Activated naive CD4-positive, alpha-beta T cell treated with anti-CD3 and anti-CD28 coated beads for 36 hours (primary cell): ENCODE data around the gene ADCY7. TPM values are rescaled to one million over a fixed set of nuclear protein-coding genes. Genes with fewer than 3 reads are reported as not detected.

Experiments
- CTCF ChIA-PET: fragments of 350-600 bp; sonication (Branson Sonifier 250); formaldehyde crosslinking; loops from one replicate; lab custom pipeline; 2021; ENCODE audit warnings: antibody characterized with exemption; lab: Charles Lee
- DNase-seq: peaks from one replicate; pipeline ENCODE4 v3.0.0-alpha.2; 2020
- H3K27ac Mint-ChIP-seq: one replicate; pipeline ENCODE4 v1.8.0; 2021; ENCODE audit warnings: mild to moderate bottlenecking, mixed read lengths
- H3K27me3 Mint-ChIP-seq: one replicate; pipeline ENCODE4 v1.8.0; 2021; ENCODE audit warnings: low read depth, mixed read lengths
- H3K36me3 Mint-ChIP-seq: one replicate; pipeline ENCODE4 v1.8.0; 2021; ENCODE audit warnings: low read depth, mixed read lengths
- H3K4me1 Mint-ChIP-seq: one replicate; pipeline ENCODE4 v1.8.0; 2021; ENCODE audit warnings: low read depth, mixed read lengths
- H3K4me3 Mint-ChIP-seq: one replicate; pipeline ENCODE4 v1.8.0; 2021; ENCODE audit warnings: mild to moderate bottlenecking, moderate library complexity, mixed read lengths
- H3K9me3 Mint-ChIP-seq: one replicate; pipeline ENCODE4 v1.8.0; 2021; ENCODE audit warnings: mixed read lengths
- intact Hi-C: fragments of 100-400 bp; cut with micrococcal nuclease; formaldehyde crosslinking; loops from one replicate; pipeline ENCODE4 v1.15.1; 2023
- total RNA-seq, 2 experiments: library from RNA; stranded (reverse); gene quantifications; one replicate each; pipeline ENCODE4 v1.2.3, GENCODE V29; 2021

Gene ADCY7
- total RNA-seq, 2 experiments from 2014 or later, result 73.4 to 89.6 TPM

- Mint-ChIP-seq H3K4me3 (no peak overlapping the region), H3K4me1 (no peaks in the 10 kb centered on the region), H3K27me3 (no peaks in the 10 kb centered on the region), H3K27ac (no peak overlapping the region), H3K36me3 (peaks cover 12% of the 10 kb centered on the region), H3K9me3 (no peaks in the 10 kb centered on the region)
- intact Hi-C loops, result no loop called here
- no peak for DNase-seq
- CTCF ChIA-PET, result interaction anchor here (0.8 to 1.5 kb wide), 3 partner anchors 29 to 59 kb away, joined by 3 read pairs; no protein-coding TSS in a partner anchor
These were observed 31.1 kb downstream of the ADCY7 start for GRCh38 chr16:50297301-50298074.

- H3K9me3 Mint-ChIP-seq, result no peaks in the 10 kb centered on the region
- no peaks in the 10 kb centered on the region for H3K27me3 Mint-ChIP-seq
- DNase-seq, result no peak
- CTCF ChIA-PET, result interaction anchor here (1.5 kb wide), 2 partner anchors 29 to 57 kb away, joined by 3 read pairs; no protein-coding TSS in a partner anchor
- peaks cover 12% of the 10 kb centered on the region for H3K36me3 Mint-ChIP-seq
- peak overlapping the region; percentile 11 for H3K27ac Mint-ChIP-seq
- intact Hi-C loops, result no loop called here
- no peak overlapping the region for H3K4me3 Mint-ChIP-seq
- H3K4me1 Mint-ChIP-seq, result no peaks in the 10 kb centered on the region
These were observed 31.7 kb downstream of the ADCY7 start for GRCh38 chr16:50298075-50298460.

- Mint-ChIP-seq H3K4me3 (no peak overlapping the region), H3K27ac (peak overlapping the region; percentile 11), H3K27me3 (no peaks in the 10 kb centered on the region), H3K36me3 (peaks cover 12% of the 10 kb centered on the region), H3K4me1 (no peaks in the 10 kb centered on the region), H3K9me3 (no peaks in the 10 kb centered on the region)
- CTCF ChIA-PET, result interaction anchor here (1.5 kb wide), 1 partner anchor 28 kb away, joined by 3 read pairs; no protein-coding TSS in a partner anchor
- intact Hi-C loops, result no loop called here
- DNase-seq, result no peak
These were observed 32.5 kb downstream of the ADCY7 start for GRCh38 chr16:50298591-50299507.

GRCh38 chr16:50299508-50300105 lies 33.3 kb downstream of the ADCY7 start:
- H3K36me3 Mint-ChIP-seq, result peaks cover 8% of the 10 kb centered on the region
- CTCF ChIA-PET, result no interaction called here
- intact Hi-C loops, result no loop called here
- H3K4me3 Mint-ChIP-seq, result no peak overlapping the region
- H3K4me1 Mint-ChIP-seq, result no peaks in the 10 kb centered on the region
- no peak for DNase-seq
- no peaks in the 10 kb centered on the region for H3K9me3 Mint-ChIP-seq
- no peaks in the 10 kb centered on the region for H3K27me3 Mint-ChIP-seq
- H3K27ac Mint-ChIP-seq, result no peak overlapping the region

DNA sequence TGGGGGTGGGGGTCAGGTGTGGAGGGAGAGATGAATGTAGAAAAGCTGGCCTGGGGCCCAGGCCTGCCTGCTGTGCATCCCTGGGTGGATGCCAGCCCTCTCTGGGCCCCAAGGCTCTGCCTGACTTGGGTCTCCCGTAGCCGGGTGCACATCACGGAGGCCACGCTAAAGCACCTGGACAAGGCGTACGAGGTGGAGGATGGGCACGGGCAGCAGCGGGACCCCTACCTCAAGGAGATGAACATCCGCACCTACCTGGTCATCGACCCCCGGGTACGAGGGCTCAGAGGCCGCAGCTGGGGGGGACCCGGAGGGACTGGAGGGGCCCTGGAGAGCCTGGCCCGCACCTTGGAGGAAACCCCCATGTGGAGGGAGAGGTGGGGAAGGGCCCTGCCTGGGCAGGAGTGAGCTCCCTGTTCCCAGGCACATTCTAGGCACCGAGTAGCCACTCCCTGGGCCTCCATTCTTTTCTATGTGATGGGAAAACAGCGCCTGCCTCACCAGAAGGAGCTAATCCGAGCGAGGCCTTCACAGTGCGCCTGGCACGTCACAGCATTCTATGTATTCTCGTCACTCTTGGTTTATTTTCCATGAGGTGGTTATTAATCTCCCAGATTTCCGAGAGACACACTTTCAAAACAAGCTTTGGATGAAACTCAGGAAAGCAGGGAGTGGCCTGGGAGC lies 34.7 kb downstream of the ADCY7 start:
- no peaks in the 10 kb centered on the region for H3K9me3 Mint-ChIP-seq
- CTCF ChIA-PET, result no interaction called here
- no peak overlapping the region for H3K27ac Mint-ChIP-seq
- H3K4me1 Mint-ChIP-seq, result no peaks in the 10 kb centered on the region
- H3K4me3 Mint-ChIP-seq, result no peak overlapping the region
- H3K36me3 Mint-ChIP-seq, result peaks cover 2% of the 10 kb centered on the region
- DNase-seq, result no peak
- H3K27me3 Mint-ChIP-seq, result no peaks in the 10 kb centered on the region
- intact Hi-C loops, result no loop called here

- intact Hi-C loops, result no loop called here
- DNase-seq, result no peak
- CTCF ChIA-PET, result no interaction called here
- Mint-ChIP-seq H3K27me3 (no peaks in the 10 kb centered on the region), H3K4me1 (no peaks in the 10 kb centered on the region), H3K9me3 (no peaks in the 10 kb centered on the region), H3K36me3 (peaks cover 2% of the 10 kb centered on the region), H3K27ac (no peak overlapping the region), H3K4me3 (no peak overlapping the region)
These were observed 35.5 kb downstream of the ADCY7 start for GRCh38 chr16:50301626-50302471.

GRCh38 chr16:50302472-50303005 lies 36.2 kb downstream of the ADCY7 start:
- Mint-ChIP-seq H3K4me1 (no peaks in the 10 kb centered on the region), H3K9me3 (no peaks in the 10 kb centered on the region), H3K27ac (no peak overlapping the region), H3K36me3 (peaks cover 2% of the 10 kb centered on the region), H3K27me3 (no peaks in the 10 kb centered on the region), H3K4me3 (no peak overlapping the region)
- intact Hi-C loops, result no loop called here
- CTCF ChIA-PET, result no interaction called here
- no peak for DNase-seq

DNA sequence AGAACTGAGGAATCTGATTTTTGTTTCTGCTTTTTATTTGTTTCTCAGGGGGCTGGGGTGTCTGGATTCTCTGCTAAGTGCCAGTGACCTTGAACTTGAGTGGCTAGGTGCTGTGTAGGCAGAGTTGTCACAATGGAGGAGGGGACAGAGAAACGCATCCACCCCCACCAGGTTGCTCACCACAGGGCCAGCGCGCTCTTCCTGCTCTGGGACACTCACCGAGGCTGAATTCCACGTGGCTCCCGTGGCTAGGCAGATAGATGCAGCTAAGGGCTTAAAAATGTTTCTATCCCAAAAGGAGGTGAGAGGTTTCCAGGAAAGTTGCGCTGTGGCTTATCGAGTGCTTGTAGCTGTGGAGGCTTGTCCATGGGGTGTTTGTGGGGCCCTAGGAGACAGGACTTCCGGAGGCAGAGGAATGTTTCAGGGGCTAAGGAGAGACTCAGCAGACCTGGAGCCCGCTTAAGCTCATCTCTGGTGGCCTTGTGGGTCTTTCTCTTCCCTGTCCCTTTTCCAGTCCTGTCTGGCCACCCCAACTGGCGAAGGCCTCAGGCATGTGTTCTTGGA lies 36.8 kb downstream of the ADCY7 start:
- Mint-ChIP-seq H3K4me1 (no peaks in the 10 kb centered on the region), H3K4me3 (no peak overlapping the region), H3K27me3 (no peaks in the 10 kb centered on the region), H3K36me3 (peaks cover 2% of the 10 kb centered on the region), H3K27ac (no peak overlapping the region), H3K9me3 (no peaks in the 10 kb centered on the region)
- peak; percentile 2 for DNase-seq
- intact Hi-C loops, result no loop called here
- CTCF ChIA-PET, result no interaction called here

DNA sequence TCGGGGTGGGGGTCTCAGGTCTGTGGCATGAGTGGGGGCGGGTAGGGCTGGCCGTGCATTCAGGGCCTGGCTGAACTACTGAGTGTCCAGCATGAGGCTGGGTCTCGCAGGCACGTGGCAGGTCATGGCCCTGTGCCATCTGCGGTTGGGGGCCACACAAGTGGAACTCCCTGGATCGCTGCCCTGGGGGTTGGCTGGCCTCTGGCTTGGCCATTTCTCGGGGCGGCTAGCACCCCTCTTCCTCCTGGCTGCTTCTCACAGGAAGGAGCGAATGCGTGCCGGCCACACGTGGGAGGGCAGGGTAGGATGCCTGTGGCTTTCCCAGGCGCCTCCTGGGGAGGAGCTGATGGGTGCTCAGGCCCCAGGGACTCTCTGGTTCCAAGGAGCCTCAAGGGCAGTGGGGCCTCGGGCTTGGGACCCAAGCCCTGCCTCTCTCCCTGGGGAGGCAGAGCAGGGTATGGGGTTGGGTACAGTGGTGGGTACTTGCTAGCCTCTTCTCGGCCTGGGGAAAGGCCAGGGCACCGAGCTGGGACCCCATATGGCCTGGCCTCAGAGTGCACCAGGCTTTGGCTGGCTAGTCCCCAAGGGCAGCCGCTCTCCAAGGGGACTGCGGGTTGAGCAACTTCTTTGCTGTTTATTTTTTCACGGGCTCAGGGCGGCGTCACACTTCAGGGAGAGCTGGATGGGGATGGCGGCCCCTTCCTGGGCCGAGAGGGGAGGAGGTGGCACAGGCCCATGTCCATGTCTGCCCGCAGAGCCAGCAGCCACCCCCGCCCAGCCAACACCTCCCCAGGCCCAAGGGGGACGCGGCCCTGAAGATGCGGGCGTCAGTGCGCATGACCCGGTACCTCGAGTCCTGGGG lies 37.5 kb downstream of the ADCY7 start:
- H3K27ac Mint-ChIP-seq, result no peak overlapping the region
- H3K4me1 Mint-ChIP-seq, result no peaks in the 10 kb centered on the region

More for the DNA sequence above, 37.5 kb downstream of the ADCY7 start:
- no peaks in the 10 kb centered on the region for H3K27me3 Mint-ChIP-seq
- CTCF ChIA-PET, result no interaction called here
- peak; percentile 2 for DNase-seq
- no peaks in the 10 kb centered on the region for H3K9me3 Mint-ChIP-seq
- H3K4me3 Mint-ChIP-seq, result no peak overlapping the region
- intact Hi-C loops, result no loop called here
- peaks cover 2% of the 10 kb centered on the region for H3K36me3 Mint-ChIP-seq
